GM10248 (cell line): ENCODE results near the gene GRIK2.

ENCODE experiments used
- CTCF ChIA-PET: fragments of 300-600 bp; sonication (Branson Sonifier 250); formaldehyde crosslinking; extraction: SDS; loops from one replicate; lab custom pipeline; 2021; ENCODE audit warnings: antibody characterized with exemption; lab: Yijun Ruan, JAX
- POLR2A ChIA-PET: fragments of 350-650 bp; sonication (Branson Sonifier 250); formaldehyde crosslinking; extraction: SDS; loops from one replicate; lab custom pipeline; 2020; ENCODE audit warnings: antibody characterized with exemption; lab: Yijun Ruan, JAX
- DNase-seq: peaks from one replicate; pipeline ENCODE4 v3.0.0; 2012; ENCODE audit errors: extremely low spot score
- CTCF ChIP-seq: IDR thresholded peaks from 2 replicates; pipeline ENCODE4 v1.5.1; 2012; ENCODE audit warnings: mild to moderate bottlenecking, low read depth; ENCODE audit errors: extremely low read depth, missing control alignments, control extremely low read depth

GRIK2 gene

GRCh38 chr6:101522254-101522653, 128.7 kb downstream of the GRIK2 start:
- no peak for DNase-seq

GRCh38 chr6:101527467-101527866, 134.0 kb downstream of the GRIK2 start:
- CTCF ChIA-PET: interaction anchor here (1.8 kb wide), 1 partner anchor 15 kb away, joined by 6 read pairs; no protein-coding TSS in a partner anchor
- POLR2A ChIA-PET: no interaction called here
- DNase-seq: no peak
- no peak for TF ChIP-seq CTCF

More at GRCh38 chr6:101522254-101522653, 128.7 kb downstream of the GRIK2 start:
- POLR2A ChIA-PET: no interaction called here
- CTCF ChIA-PET: no interaction called here
- no peak for TF ChIP-seq CTCF

- ChIA-PET POLR2A (no interaction called here), CTCF (interaction anchor here (1.8 kb wide), 1 partner anchor 13 kb away, joined by 6 read pairs; no protein-coding TSS in a partner anchor)
- TF ChIP-seq CTCF: no peak
- no peak for DNase-seq
Measured at GRCh38 chr6:101528801-101529200, 135.3 kb downstream of the GRIK2 start.

- POLR2A ChIA-PET: no interaction called here
Measured at GRCh38 chr6:101531538-101531937, 138.0 kb downstream of the GRIK2 start.

GRCh38 chr6:101534386-101534785, 140.9 kb downstream of the GRIK2 start:
- CTCF ChIA-PET: interaction anchor here (1.4 kb wide), 1 partner anchor 11 kb away, joined by 3 read pairs; no protein-coding TSS in a partner anchor
- POLR2A ChIA-PET: no interaction called here
- TF ChIP-seq CTCF: no peak
- no peak for DNase-seq

More at GRCh38 chr6:101531538-101531937, 138.0 kb downstream of the GRIK2 start:
- CTCF ChIA-PET: no interaction called here
- TF ChIP-seq CTCF: no peak
- DNase-seq: no peak

- ChIA-PET CTCF (interaction anchor here (1.4 kb wide), 1 partner anchor 11 kb away, joined by 3 read pairs; no protein-coding TSS in a partner anchor), POLR2A (no interaction called here)
- DNase-seq: no peak
- TF ChIP-seq CTCF: no peak
Measured at GRCh38 chr6:101534821-101535220, 141.3 kb downstream of the GRIK2 start.
